HepG2 (cell line): Measurements from ENCODE around the gene CDC42EP5. TPM values are rescaled to one million over a fixed set of nuclear protein-coding genes. Genes with fewer than 3 reads are reported as not detected.
"Not testable (repeated sequence)": the region's sequence is repeated elsewhere in the genome, so short reads cannot be mapped to it uniquely, and the experiment has no call there.

Source experiments
- ATAC-seq: fragments of 200-7000 bp; cut with Tn5 transposase; 3 replicates; pipeline ENCODE4 v1.9.1; 2020; ENCODE audit warnings: mild to moderate bottlenecking, moderate library complexity
- BruUV-seq: library from RNA; stranded (reverse); fragments of 400-500 nt; replicated peaks from 2 replicates; lab custom pipeline; 2021; lab: Mats Ljungman, UMichigan
- CTCF ChIA-PET: fragments of 300-600 bp; formaldehyde crosslinking; extraction: SDS; loops from one replicate; lab custom pipeline; 2021; ENCODE audit warnings: low total read pairs, inconsistent platforms, low intra/inter-chr PET ratio; lab: Yijun Ruan, JAX
- POLR2A ChIA-PET: fragments of 350-600 bp; sonication (Branson Sonifier 250); formaldehyde crosslinking; loops from one replicate; lab custom pipeline; 2020; ENCODE audit warnings: antibody characterized with exemption, inconsistent platforms; lab: Yijun Ruan, JAX
- DNase-seq: peaks from one replicate; pipeline ENCODE4 v3.0.0-alpha.2; 2015; ENCODE audit warnings: low spot score
- FAIRE-seq: peaks from 3 replicates; lab custom pipeline; 2011; peaks lifted over from hg19 to GRCh38; lab: Jason Lieb, UNC
- H2AFZ ChIP-seq: one replicate; pipeline ENCODE4 v1.6.1; 2011; ENCODE audit warnings: low read length, inconsistent platforms
- H3K27ac ChIP-seq: fragments of 300-600 bp; 3 replicates; pipeline ENCODE4 v1.8.0; 2011; ENCODE audit warnings: mixed run types, mild to moderate bottlenecking, mixed read lengths, low read length, inconsistent platforms; ENCODE audit not compliant: insufficient read depth; ENCODE audit errors: extremely low read length
- H3K27me3 ChIP-seq, 2 experiments: fragments of 200-600 bp in 1 of 2; 2 replicates in 1 of 2; 3 replicates in 1 of 2; pipeline versions ENCODE4 v1.6.0 to v1.8.0; 2011; ENCODE audit warnings: low read length in 2 of 2, mild to moderate bottlenecking in 2 of 2, moderate library complexity in 2 of 2, inconsistent platforms in 1 of 2; ENCODE audit not compliant: insufficient read depth in 2 of 2, control insufficient read depth in 1 of 2
- H3K36me3 ChIP-seq, 2 experiments: fragments of 200-600 bp in 1 of 2; replicated peaks in 1 of 2; 2 replicates in 1 of 2; 3 replicates in 1 of 2; pipeline versions ENCODE4 v1.5.1 to v1.8.0; 2011; ENCODE audit warnings: low read length in 2 of 2, inconsistent platforms in 1 of 2; ENCODE audit not compliant: insufficient read depth in 2 of 2, control insufficient read depth in 1 of 2
- H3K4me1 ChIP-seq: 2 replicates; pipeline ENCODE4 v1.5.1; 2012; ENCODE audit warnings: low read length, inconsistent platforms; ENCODE audit not compliant: insufficient read depth
- H3K4me2 ChIP-seq: 2 replicates; pipeline ENCODE4 v1.6.0; 2011; ENCODE audit warnings: low read depth, low read length, inconsistent platforms
- H3K4me3 ChIP-seq, 3 experiments: fragments of 200-600 bp in 1 of 3; sonication (generic), shearing (Covaris generic) in 1 of 3; replicated peaks in 1 of 3; 2 replicates each; pipeline ENCODE4 v1.5.1; 2011 to 2016; ENCODE audit warnings: low read length in 3 of 3, inconsistent platforms in 2 of 3, low read depth in 2 of 3, mild to moderate bottlenecking in 2 of 3, control low read depth in 1 of 3, mixed read lengths in 1 of 3; ENCODE audit not compliant: insufficient read depth in 1 of 3
- H3K79me2 ChIP-seq: one replicate; pipeline ENCODE4 v1.6.1; 2011; ENCODE audit warnings: low read length, inconsistent platforms; ENCODE audit not compliant: insufficient read depth
- H3K9ac ChIP-seq: 2 replicates; pipeline ENCODE4 v1.6.0; 2011; ENCODE audit warnings: mild to moderate bottlenecking, low read depth, low read length, inconsistent platforms; ENCODE audit not compliant: insufficient read depth
- H3K9me3 ChIP-seq: 2 replicates; pipeline ENCODE4 v1.5.1; 2012; ENCODE audit warnings: mild to moderate bottlenecking, low read length
- H4K20me1 ChIP-seq: 2 replicates; pipeline ENCODE4 v1.6.0; 2011; ENCODE audit warnings: inconsistent platforms, mild to moderate bottlenecking, low read length, moderate library complexity; ENCODE audit not compliant: insufficient read depth
- ETV5 ChIP-seq: IDR thresholded peaks from 2 replicates; pipeline ENCODE4 v1.6.1; 2018; ENCODE audit warnings: missing biosample characterization, missing genetic modification reagents, inconsistent platforms, borderline replicate concordance
- RARG ChIP-seq: sonication (generic); formaldehyde crosslinking; IDR thresholded peaks from 2 replicates; pipeline ENCODE4 v1.4.0; 2020; ENCODE audit warnings: low read depth, mild to moderate bottlenecking, missing genetic modification reagents
- SPEN ChIP-seq: sonication (generic); formaldehyde crosslinking; IDR thresholded peaks from 2 replicates; pipeline ENCODE4 v1.5.1; 2020; ENCODE audit warnings: low read depth, mild to moderate bottlenecking, missing genetic modification reagents
- XRCC5 ChIP-seq: fragments of 200-400 bp; formaldehyde crosslinking; optimal IDR thresholded peaks from 2 replicates; pipeline ENCODE3; 2017; ENCODE audit warnings: mild to moderate bottlenecking, low read length
- ZNF430 ChIP-seq: sonication (generic); formaldehyde crosslinking; IDR thresholded peaks from 2 replicates; pipeline ENCODE4 v1.9.0; 2021; ENCODE audit warnings: mild to moderate bottlenecking, missing genetic modification reagents
- ZNF644 ChIP-seq: IDR thresholded peaks from 2 replicates; pipeline ENCODE4 v1.6.1; 2016; ENCODE audit warnings: low read depth
- ZXDC ChIP-seq: sonication (generic); formaldehyde crosslinking; IDR thresholded peaks from 2 replicates; pipeline ENCODE4 v1.5.0; 2020; ENCODE audit warnings: mild to moderate bottlenecking, missing genetic modification reagents
- WGBS: methylation state at CpG from one replicate; pipeline ENCODE4 v1.1.6; 2017; ENCODE audit warnings: low lambda C conversion rate; 5-methylcytosine and 5-hydroxymethylcytosine counted together
- in situ Hi-C: cut with HindIII; loops from 2 replicates; pipeline ENCODE4 v1.10.0; 2017; ENCODE audit warnings: low pct_unique_long_range_greater_than_20kb; ENCODE audit not compliant: extremely low pct_ligation_motif_present
- intact Hi-C: fragments of 100-400 bp; cut with micrococcal nuclease; formaldehyde crosslinking; loops from one replicate; pipeline ENCODE4 v1.10.0; 2022; ENCODE audit not compliant: unreplicated experiment
- polyA plus RNA-seq, 8 experiments: library from polyadenylated mRNA; depleted of rRNA in 3 of 8; stranded (reverse) in 7 of 8; unstranded in 1 of 8; fragments of >200 nt; fragmentation: Illumina TruSeq in 4 of 8; extraction: Trizol in 4 of 8; gene quantifications; 2 replicates each; pipeline versions ENCODE4 v1.2.1 to v1.2.3, GENCODE V29; 2011 to 2016; ENCODE audit warnings: low read depth in 4 of 8, missing spikeins in 1 of 8, mixed read lengths in 1 of 8; ENCODE audit not compliant: insufficient read depth in 1 of 8
- total RNA-seq, 5 experiments: library from RNA; depleted of rRNA; stranded (reverse); fragments of >200 nt; fragmentation: Illumina TruSeq; extraction: Trizol; gene quantifications; 2 replicates each; pipeline ENCODE4 v1.2.3, GENCODE V29; 2016; ENCODE audit warnings: low read depth in 1 of 5
- TF ChIP-seq, protein P1 (sequence below): sonication (generic); formaldehyde crosslinking; IDR thresholded peaks from 2 replicates; pipeline ENCODE4 v1.4.0; 2020; ENCODE audit warnings: mild to moderate bottlenecking, low read depth, missing genetic modification reagents
- TF ChIP-seq, protein P2 (sequence below): sonication (generic); formaldehyde crosslinking; IDR thresholded peaks from 2 replicates; pipeline ENCODE4 v1.4.0; 2020; ENCODE audit warnings: mild to moderate bottlenecking, missing genetic modification reagents

Gene CDC42EP5
- total and polyA plus RNA-seq, 2 of the 13 experiments (the other 11 are each of a cell fraction or from before 2014, with no cell fraction given) = 0.41 to 1.6 TPM

DNA sequence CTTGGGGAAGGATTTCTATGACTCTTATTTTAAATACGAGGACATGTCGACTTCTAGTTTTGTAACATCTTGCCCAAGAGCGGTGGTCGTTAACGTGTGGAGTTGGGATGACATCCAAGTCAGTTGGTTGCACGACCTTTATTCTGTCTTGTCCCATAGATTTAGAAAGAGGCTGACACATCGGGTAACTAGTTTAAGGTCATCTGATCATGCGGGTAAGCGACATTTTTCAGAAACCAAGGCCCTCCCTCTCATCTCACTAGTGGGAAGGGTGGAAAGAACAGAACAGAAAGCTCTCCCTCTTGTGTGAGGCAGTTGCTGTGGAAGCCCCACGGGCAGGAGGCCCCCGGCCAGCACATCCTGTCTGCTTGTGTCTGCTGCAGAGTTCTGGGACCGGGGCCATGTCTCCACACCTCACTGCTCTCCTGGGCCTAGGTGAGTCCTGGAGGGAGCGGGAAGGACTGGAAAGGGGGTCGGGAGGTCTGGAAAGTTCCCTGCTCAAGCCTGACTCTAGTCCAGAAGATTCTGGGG is 29.5 kb upstream of the CDC42EP5 start, which contains the start of gene LAIR2 (continued):
- no peak for TF ChIP-seq ZXDC (CRISPR knock-in tag)
- no peak for TF ChIP-seq ETV5 (CRISPR knock-in tag)
- no peak for TF ChIP-seq ZNF644 (CRISPR knock-in tag)
- TF ChIP-seq SPEN (CRISPR knock-in tag) = no peak
- TF ChIP-seq RARG (CRISPR knock-in tag) = no peak
- TF ChIP-seq ZNF430 (CRISPR knock-in tag) = no peak
- TF ChIP-seq, protein P1, sequence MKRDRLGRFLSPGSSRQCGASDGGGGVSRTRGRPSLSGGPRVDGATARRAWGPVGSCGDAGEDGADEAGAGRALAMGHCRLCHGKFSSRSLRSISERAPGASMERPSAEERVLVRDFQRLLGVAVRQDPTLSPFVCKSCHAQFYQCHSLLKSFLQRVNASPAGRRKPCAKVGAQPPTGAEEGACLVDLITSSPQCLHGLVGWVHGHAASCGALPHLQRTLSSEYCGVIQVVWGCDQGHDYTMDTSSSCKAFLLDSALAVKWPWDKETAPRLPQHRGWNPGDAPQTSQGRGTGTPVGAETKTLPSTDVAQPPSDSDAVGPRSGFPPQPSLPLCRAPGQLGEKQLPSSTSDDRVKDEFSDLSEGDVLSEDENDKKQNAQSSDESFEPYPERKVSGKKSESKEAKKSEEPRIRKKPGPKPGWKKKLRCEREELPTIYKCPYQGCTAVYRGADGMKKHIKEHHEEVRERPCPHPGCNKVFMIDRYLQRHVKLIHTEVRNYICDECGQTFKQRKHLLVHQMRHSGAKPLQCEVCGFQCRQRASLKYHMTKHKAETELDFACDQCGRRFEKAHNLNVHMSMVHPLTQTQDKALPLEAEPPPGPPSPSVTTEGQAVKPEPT (CRISPR knock-in tag) = no peak
- TF ChIP-seq, protein P2, sequence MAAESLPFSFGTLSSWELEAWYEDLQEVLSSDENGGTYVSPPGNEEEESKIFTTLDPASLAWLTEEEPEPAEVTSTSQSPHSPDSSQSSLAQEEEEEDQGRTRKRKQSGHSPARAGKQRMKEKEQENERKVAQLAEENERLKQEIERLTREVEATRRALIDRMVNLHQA (CRISPR knock-in tag) = no peak
- no peak for TF ChIP-seq XRCC5

DNA sequence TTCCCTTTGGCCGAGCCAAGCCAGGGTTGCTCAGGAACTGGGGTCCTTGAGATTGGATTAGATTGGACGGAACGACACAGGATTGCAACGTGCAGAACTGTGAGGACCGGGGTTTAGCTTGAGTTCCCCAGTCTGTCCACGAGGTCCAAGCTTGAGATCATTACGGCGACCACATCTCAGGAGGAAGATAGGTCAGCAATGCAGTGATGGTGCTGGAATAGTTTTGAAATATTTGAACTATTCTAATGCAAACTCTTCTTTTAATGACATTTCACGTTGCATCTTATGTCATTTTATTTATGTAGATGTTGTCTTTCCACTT is 25.3 kb upstream of the CDC42EP5 start:
- intact Hi-C loops, FAIRE-seq, H3K9me3 ChIP-seq, H3K4me3 ChIP-seq, BruUV-seq, ATAC-seq, DNase-seq, H3K79me2 ChIP-seq, H3K9ac ChIP-seq, POLR2A ChIA-PET, H3K4me2 ChIP-seq, H4K20me1 ChIP-seq, CTCF ChIA-PET, H3K27ac ChIP-seq, H3K27me3 ChIP-seq, H2AFZ ChIP-seq, H3K4me1 ChIP-seq, in situ Hi-C loops, H3K36me3 ChIP-seq: not testable (repeated sequence)
- WGBS = 51% methylated on average over 8 of the region's 9 CpGs

- intact Hi-C loops, in situ Hi-C loops, H3K9ac ChIP-seq, H3K27ac ChIP-seq, ATAC-seq, H3K36me3 ChIP-seq, BruUV-seq, CTCF ChIA-PET, DNase-seq, H3K9me3 ChIP-seq, POLR2A ChIA-PET, H2AFZ ChIP-seq, H3K4me3 ChIP-seq, H4K20me1 ChIP-seq, H3K4me1 ChIP-seq, H3K27me3 ChIP-seq, FAIRE-seq, H3K4me2 ChIP-seq, H3K79me2 ChIP-seq: not testable (repeated sequence)
- WGBS = 36% methylated on average over 8 of the region's 15 CpGs
These were observed 24.8 kb upstream of the CDC42EP5 start for GRCh38 chr19:54497747-54498450.
